Nephron (organoid): ENCODE data around the gene TRANK1.

Experiments used
- H3K27ac Mint-ChIP-seq, 3 experiments: 2 replicates each; pipeline ENCODE4 v1.8.0; 2020; ENCODE audit warnings: mixed read lengths in 3 of 3, mild to moderate bottlenecking in 2 of 3, moderate library complexity in 1 of 3
- H3K27me3 Mint-ChIP-seq: 2 replicates; pipeline ENCODE4 v1.8.0; 2021; ENCODE audit warnings: low read depth, mild to moderate bottlenecking, moderate library complexity, mixed read lengths
- H3K36me3 Mint-ChIP-seq: 2 replicates; pipeline ENCODE4 v1.8.0; 2020; ENCODE audit warnings: low read depth, mixed read lengths
- H3K4me1 Mint-ChIP-seq: 2 replicates; pipeline ENCODE4 v1.8.0; 2020; ENCODE audit warnings: mixed read lengths
- H3K4me3 Mint-ChIP-seq, 3 experiments: 2 replicates each; pipeline ENCODE4 v1.8.0; 2020; ENCODE audit warnings: mild to moderate bottlenecking in 3 of 3, mixed read lengths in 3 of 3, moderate library complexity in 2 of 3
- H3K9me3 Mint-ChIP-seq: 2 replicates; pipeline ENCODE4 v1.8.0; 2020; ENCODE audit warnings: mixed read lengths
- CTCF ChIP-seq, 3 experiments: fragments of 200-600 bp; sonication (generic); IDR thresholded peaks; one replicate each; pipeline ENCODE4 v1.5.0; 2021; ENCODE audit warnings: antibody characterized with exemption in 3 of 3; ENCODE audit not compliant: unreplicated experiment in 3 of 3

TRANK1 gene

GRCh38 chr3:36867810-36868209 is 77.0 kb downstream of the TRANK1 start:
- TF ChIP-seq CTCF (IDR thresholded peaks at IDR 0.05; ENCODE audit: unreplicated experiment in 3 of 3) = no peak
- H3K4me1 Mint-ChIP-seq = peaks cover 5% of the 10 kb centered on the region
- H3K27me3 Mint-ChIP-seq = no peaks in the 10 kb centered on the region
- no peaks in the 10 kb centered on the region for H3K9me3 Mint-ChIP-seq
- no peak overlapping the region for H3K4me3 Mint-ChIP-seq
- no peaks in the 10 kb centered on the region for H3K36me3 Mint-ChIP-seq
- no peak overlapping the region for H3K27ac Mint-ChIP-seq

GRCh38 chr3:36866368-36866767 is 78.5 kb downstream of the TRANK1 start:
- Mint-ChIP-seq H3K27me3 (no peaks in the 10 kb centered on the region), H3K27ac (no peak overlapping the region), H3K36me3 (no peaks in the 10 kb centered on the region), H3K9me3 (no peaks in the 10 kb centered on the region), H3K4me3 (no peak overlapping the region), H3K4me1 (peaks cover 5% of the 10 kb centered on the region)
- TF ChIP-seq CTCF (IDR thresholded peaks at IDR 0.05; ENCODE audit: unreplicated experiment in 3 of 3) = no peak

- H3K9me3 Mint-ChIP-seq = no peaks in the 10 kb centered on the region
- no peak for TF ChIP-seq CTCF (IDR thresholded peaks at IDR 0.05; ENCODE audit: unreplicated experiment in 3 of 3)
- peaks cover 12% of the 10 kb centered on the region for H3K36me3 Mint-ChIP-seq
- no peak overlapping the region for H3K4me3 Mint-ChIP-seq
- H3K27me3 Mint-ChIP-seq = no peaks in the 10 kb centered on the region
- no peak overlapping the region for H3K27ac Mint-ChIP-seq
- H3K4me1 Mint-ChIP-seq = peaks cover 5% of the 10 kb centered on the region
These were observed 80.4 kb downstream of the TRANK1 start for GRCh38 chr3:36864180-36865053.

- H3K27ac Mint-ChIP-seq = no peak overlapping the region
- no peaks in the 10 kb centered on the region for H3K9me3 Mint-ChIP-seq
- H3K4me1 Mint-ChIP-seq = peaks cover 3% of the 10 kb centered on the region
- H3K36me3 Mint-ChIP-seq = peaks cover 15% of the 10 kb centered on the region
- H3K27me3 Mint-ChIP-seq = no peaks in the 10 kb centered on the region
- no peak for TF ChIP-seq CTCF (IDR thresholded peaks at IDR 0.05; ENCODE audit: unreplicated experiment in 3 of 3)
- no peak overlapping the region for H3K4me3 Mint-ChIP-seq
These were observed 82.6 kb downstream of the TRANK1 start for GRCh38 chr3:36862076-36862755.

- Mint-ChIP-seq H3K4me3 (no peak overlapping the region), H3K9me3 (no peaks in the 10 kb centered on the region), H3K4me1 (no peaks in the 10 kb centered on the region), H3K36me3 (peaks cover 28% of the 10 kb centered on the region), H3K27ac (no peak overlapping the region), H3K27me3 (peaks cover 3% of the 10 kb centered on the region)
- TF ChIP-seq CTCF (IDR thresholded peaks at IDR 0.05; ENCODE audit: unreplicated experiment in 3 of 3) = no peak
These were observed 85.4 kb downstream of the TRANK1 start for GRCh38 chr3:36859494-36859893.
